Keratinocyte (primary cell): ENCODE measurements around the gene TMEM132D. TPM values are rescaled to one million over a fixed set of nuclear protein-coding genes. Genes with fewer than 3 reads are reported as not detected.

Experiments
- DNase-seq: peaks from one replicate; pipeline ENCODE4 v3.0.0-alpha.2; 2011; ENCODE audit warnings: low read depth, missing footprints, low spot score
- FAIRE-seq: peaks from 2 replicates; lab custom pipeline; 2011; peaks lifted over from hg19 to GRCh38; lab: Jason Lieb, UNC
- H2AFZ ChIP-seq: 2 replicates; pipeline ENCODE4 v1.6.0; 2012; ENCODE audit warnings: low read length, control low read depth, inconsistent platforms; ENCODE audit not compliant: control insufficient read depth
- H3K27ac ChIP-seq: 2 replicates; pipeline ENCODE4 v1.5.1; 2011; ENCODE audit warnings: low read length; ENCODE audit not compliant: control insufficient read depth, insufficient read depth
- H3K27me3 ChIP-seq: 3 replicates; pipeline ENCODE4 v1.6.0; 2011; ENCODE audit warnings: low read length; ENCODE audit not compliant: control insufficient read depth, insufficient read depth; ENCODE audit errors: extremely low read depth
- H3K36me3 ChIP-seq, 2 experiments: 2 replicates in 1 of 2; 3 replicates in 1 of 2; pipeline ENCODE4 v1.5.1; 2011; ENCODE audit warnings: low read length in 2 of 2, mild to moderate bottlenecking in 1 of 2; ENCODE audit not compliant: control insufficient read depth in 2 of 2, insufficient read depth in 2 of 2; ENCODE audit errors: extremely low read depth in 1 of 2
- H3K4me1 ChIP-seq: 3 replicates; pipeline ENCODE4 v1.5.1; 2011; ENCODE audit warnings: low read length; ENCODE audit not compliant: control insufficient read depth, insufficient read depth; ENCODE audit errors: extremely low read depth
- H3K4me2 ChIP-seq: 3 replicates; pipeline ENCODE4 v1.6.0; 2011; ENCODE audit warnings: low read depth, low read length; ENCODE audit not compliant: control insufficient read depth, insufficient read depth; ENCODE audit errors: extremely low read depth
- H3K4me3 ChIP-seq, 3 experiments: fragments of 200-600 bp in 1 of 3; sonication (generic) in 1 of 3; 2 replicates in 2 of 3; 3 replicates in 1 of 3; pipeline ENCODE4 v1.5.1; 2011 to 2016; ENCODE audit warnings: low read length in 3 of 3, mild to moderate bottlenecking in 3 of 3, control low read depth in 2 of 3, inconsistent platforms in 1 of 3, low read depth in 1 of 3, mixed read lengths in 1 of 3, mixed run types in 1 of 3, moderate library complexity in 1 of 3; ENCODE audit not compliant: control insufficient read depth in 2 of 3, insufficient read depth in 2 of 3; ENCODE audit errors: extremely low read depth in 1 of 3
- H3K79me2 ChIP-seq: 2 replicates; pipeline ENCODE4 v1.6.0; 2012; ENCODE audit warnings: low read length; ENCODE audit not compliant: control insufficient read depth, insufficient read depth
- H3K9ac ChIP-seq: 3 replicates; pipeline ENCODE4 v1.6.0; 2011; ENCODE audit warnings: low read length; ENCODE audit not compliant: control insufficient read depth, insufficient read depth; ENCODE audit errors: extremely low read depth
- H3K9me1 ChIP-seq: 3 replicates; pipeline ENCODE4 v1.6.0; 2011; ENCODE audit warnings: low read length; ENCODE audit not compliant: control insufficient read depth, insufficient read depth; ENCODE audit errors: extremely low read depth
- H3K9me3 ChIP-seq: 2 replicates; pipeline ENCODE4 v1.5.1; 2012; ENCODE audit warnings: low read depth, low read length; ENCODE audit not compliant: control insufficient read depth
- H4K20me1 ChIP-seq: 3 replicates; pipeline ENCODE4 v1.6.0; 2011; ENCODE audit warnings: low read length; ENCODE audit not compliant: control insufficient read depth, insufficient read depth; ENCODE audit errors: extremely low read depth
- CTCF ChIP-seq, 3 experiments: IDR thresholded peaks in 1 of 3; conservative IDR thresholded peaks in 1 of 3; optimal IDR thresholded peaks in 1 of 3; 2 replicates in 2 of 3; 3 replicates in 1 of 3; pipeline versions ENCODE3 to v1.5.1; 2011; ENCODE audit warnings: low read length in 3 of 3, mild to moderate bottlenecking in 3 of 3, moderate library complexity in 2 of 3, control low read depth in 1 of 3, inconsistent platforms in 1 of 3; ENCODE audit not compliant: insufficient read depth in 2 of 3; ENCODE audit errors: extremely low read depth in 1 of 3
- EZH2 ChIP-seq: IDR thresholded peaks from one replicate; pipeline ENCODE4 v1.6.1; 2012; ENCODE audit warnings: inconsistent platforms, mild to moderate bottlenecking, low read length, moderate library complexity
- dilution Hi-C: fragments of 300-500 bp; cut with MboI; formaldehyde crosslinking; loops from one replicate; pipeline ENCODE4 v1.7.0; 2020; ENCODE audit warnings: low sequenced_read_pairs; ENCODE audit not compliant: extremely low pct_ligation_motif_present
- polyA plus RNA-seq, 5 experiments: library from polyadenylated mRNA; depleted of rRNA in 3 of 5; stranded (reverse) in 3 of 5; stranded (forward) in 1 of 5; unstranded in 1 of 5; fragments of >200 nt; gene quantifications; 1 replicate in 1 of 5; 2 replicates in 3 of 5; 3 replicates in 1 of 5; pipeline versions ENCODE4 v1.2.1 to v1.2.3, GENCODE V29; 2011 to 2012; ENCODE audit warnings: missing spikeins in 2 of 5, low read depth in 1 of 5, low replicate concordance in 1 of 5

The TMEM132D gene
- polyA plus RNA-seq, 1 donor (not counting 4 experiments of a cell fraction or from before 2014, with no cell fraction given) = not detected

DNA sequence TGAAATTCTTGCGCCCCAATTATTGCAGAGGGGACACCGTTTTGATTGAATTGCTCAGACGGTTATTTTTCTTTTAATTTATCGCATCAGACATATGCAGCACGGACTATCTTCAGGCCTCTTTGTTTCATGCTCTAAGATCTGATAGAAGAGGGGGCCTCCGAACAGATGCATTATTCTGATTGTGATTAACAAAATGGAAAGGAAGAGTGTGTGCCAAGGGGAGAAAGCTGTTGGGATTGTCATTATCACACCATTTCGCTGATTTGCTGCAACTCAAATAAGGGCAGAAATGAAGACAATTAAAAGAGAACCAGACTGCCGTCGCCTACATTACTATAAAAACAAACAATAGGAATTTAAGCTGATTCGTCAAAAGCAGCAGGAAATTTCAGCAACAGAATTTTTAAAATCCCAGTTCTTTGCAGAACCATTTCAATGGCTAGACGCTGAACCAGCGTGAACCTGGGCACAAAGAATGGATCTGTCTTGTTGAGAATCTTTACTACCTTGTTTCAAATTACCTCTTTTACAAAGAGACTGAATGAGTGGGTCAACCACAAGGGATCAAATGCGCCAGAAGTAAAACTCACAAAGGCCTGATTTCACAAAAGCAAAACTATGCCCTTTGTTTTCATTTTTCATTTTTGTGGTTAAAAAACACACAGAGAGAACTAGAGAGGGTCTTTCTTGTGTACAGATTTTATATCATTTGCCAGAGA, 30.6 kb downstream of the TMEM132D start:
- no peaks in the 10 kb centered on the region for H3K79me2 ChIP-seq
- TF ChIP-seq EZH2 = no peak
- no peak for TF ChIP-seq CTCF (optimal IDR thresholded peaks at IDR 0.05 in 1 of 3, IDR thresholded peaks at IDR 0.05 in 1 of 3, conservative IDR thresholded peaks at IDR 0.05 in 1 of 3; ENCODE audit: extremely low read depth in 1 of 3, insufficient read depth in 2 of 3, low read length in 3 of 3)
- no peak overlapping the region for H3K27ac ChIP-seq
- FAIRE-seq (no peak), DNase-seq (no peak)
- H3K9me1 ChIP-seq = no peaks in the 10 kb centered on the region
- H4K20me1 ChIP-seq = no peaks in the 10 kb centered on the region
- no peaks in the 10 kb centered on the region for H3K4me1 ChIP-seq
- dilution Hi-C loops = no loop called here
- no peak overlapping the region for H2AFZ ChIP-seq
- no peaks in the 10 kb centered on the region for H3K36me3 ChIP-seq
- no peak overlapping the region for H3K9ac ChIP-seq
- no peak overlapping the region for H3K4me3 ChIP-seq
- H3K9me3 ChIP-seq = no peaks in the 10 kb centered on the region
- H3K27me3 ChIP-seq = no peaks in the 10 kb centered on the region
- no peak overlapping the region for H3K4me2 ChIP-seq

GRCh38 chr12:129871991-129872972, 31.5 kb downstream of the TMEM132D start:
- dilution Hi-C loops = no loop called here
- Histone ChIP-seq H2AFZ (no peak overlapping the region), H3K27me3 (no peaks in the 10 kb centered on the region), H3K27ac (no peak overlapping the region), H3K9me1 (no peaks in the 10 kb centered on the region), H3K36me3 (no peaks in the 10 kb centered on the region), H3K4me2 (no peak overlapping the region), H3K9ac (no peak overlapping the region), H3K9me3 (no peaks in the 10 kb centered on the region), H4K20me1 (no peaks in the 10 kb centered on the region), H3K79me2 (no peaks in the 10 kb centered on the region), H3K4me1 (no peaks in the 10 kb centered on the region), H3K4me3 (no peak overlapping the region)
- FAIRE-seq = no peak
- TF ChIP-seq EZH2 (no peak), CTCF (optimal IDR thresholded peaks at IDR 0.05 in 1 of 3, IDR thresholded peaks at IDR 0.05 in 1 of 3, conservative IDR thresholded peaks at IDR 0.05 in 1 of 3; ENCODE audit: extremely low read depth in 1 of 3, insufficient read depth in 2 of 3, low read length in 3 of 3) (no peak)
- DNase-seq = no peak
